Measurements from ENCODE around the gene FCAR. TPM values are rescaled to one million over a fixed set of nuclear protein-coding genes. Genes with fewer than 3 reads are reported as not detected.

The FCAR gene
- total and polyA plus RNA-seq, 4 donors = 0.39 to 2.4 (median 2.2) TPM; not detected in 1

GRCh38 chr19:54916822-54917221 is 42.8 kb downstream of the FCAR start (continued):
- TF ChIP-seq SP1 (IDR thresholded peaks at IDR 0.05) (no peak), GABPA (IDR thresholded peaks at IDR 0.05 in 1 of 2, conservative IDR thresholded peaks at IDR 0.05 in 1 of 2) (no peak), FOXA1 (IDR thresholded peaks at IDR 0.05) (no peak), HNF4G (IDR thresholded peaks at IDR 0.05) (no peak)
- TF ChIP-seq, protein P1, sequence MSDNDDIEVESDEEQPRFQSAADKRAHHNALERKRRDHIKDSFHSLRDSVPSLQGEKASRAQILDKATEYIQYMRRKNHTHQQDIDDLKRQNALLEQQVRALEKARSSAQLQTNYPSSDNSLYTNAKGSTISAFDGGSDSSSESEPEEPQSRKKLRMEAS (IDR thresholded peaks at IDR 0.05) = no peak

- Histone ChIP-seq H3K36me3 (ENCODE audit: control insufficient read depth in 4 of 4, insufficient read depth in 3 of 4, low read depth in 1 of 4, low read length in 3 of 4) (no peaks in the 10 kb centered on the region), H3K9me3 (ENCODE audit: control insufficient read depth in 4 of 4, low read length in 3 of 4) (no peaks in the 10 kb centered on the region), H3K4me3 (ENCODE audit: low read depth in 1 of 3, low read length in 3 of 3) (no peak overlapping the region), H3K9ac (ENCODE audit: low read depth in 1 of 2, low read length in 2 of 2) (no peak overlapping the region), H3K27ac (ENCODE audit: low read depth in 1 of 2, low read length in 2 of 2) (no peak overlapping the region), H3K27me3 (ENCODE audit: control insufficient read depth in 4 of 4, insufficient read depth in 4 of 4, low read length in 3 of 4) (no peaks in the 10 kb centered on the region), H3K4me1 (ENCODE audit: control insufficient read depth in 4 of 4, insufficient read depth in 4 of 4, low read length in 3 of 4) (no peaks in the 10 kb centered on the region)
- TF ChIP-seq HNF4A (conservative IDR thresholded peaks at IDR 0.05) (no peak), CTCF (IDR thresholded peaks at IDR 0.05; ENCODE audit: low read depth, low read length, missing input control) (no peak), HNF4G (IDR thresholded peaks at IDR 0.05) (no peak), GABPA (IDR thresholded peaks at IDR 0.05 in 1 of 2, conservative IDR thresholded peaks at IDR 0.05 in 1 of 2) (no peak), FOXA1 (IDR thresholded peaks at IDR 0.05) (no peak), ATF3 (IDR thresholded peaks at IDR 0.05) (no peak), FOXA2 (IDR thresholded peaks at IDR 0.05) (no peak), EGR1 (IDR thresholded peaks at IDR 0.05; ENCODE audit: low read depth in 2 of 2) (no peak), RAD21 (IDR thresholded peaks at IDR 0.05) (no peak), RXRA (IDR thresholded peaks at IDR 0.05) (no peak), TAF1 (conservative IDR thresholded peaks at IDR 0.05) (no peak), ZBTB33 (IDR thresholded peaks at IDR 0.05) (no peak), YY1 (IDR thresholded peaks at IDR 0.05) (no peak), JUND (IDR thresholded peaks at IDR 0.05) (no peak), SP1 (IDR thresholded peaks at IDR 0.05) (no peak)
- TF ChIP-seq, protein P2, sequence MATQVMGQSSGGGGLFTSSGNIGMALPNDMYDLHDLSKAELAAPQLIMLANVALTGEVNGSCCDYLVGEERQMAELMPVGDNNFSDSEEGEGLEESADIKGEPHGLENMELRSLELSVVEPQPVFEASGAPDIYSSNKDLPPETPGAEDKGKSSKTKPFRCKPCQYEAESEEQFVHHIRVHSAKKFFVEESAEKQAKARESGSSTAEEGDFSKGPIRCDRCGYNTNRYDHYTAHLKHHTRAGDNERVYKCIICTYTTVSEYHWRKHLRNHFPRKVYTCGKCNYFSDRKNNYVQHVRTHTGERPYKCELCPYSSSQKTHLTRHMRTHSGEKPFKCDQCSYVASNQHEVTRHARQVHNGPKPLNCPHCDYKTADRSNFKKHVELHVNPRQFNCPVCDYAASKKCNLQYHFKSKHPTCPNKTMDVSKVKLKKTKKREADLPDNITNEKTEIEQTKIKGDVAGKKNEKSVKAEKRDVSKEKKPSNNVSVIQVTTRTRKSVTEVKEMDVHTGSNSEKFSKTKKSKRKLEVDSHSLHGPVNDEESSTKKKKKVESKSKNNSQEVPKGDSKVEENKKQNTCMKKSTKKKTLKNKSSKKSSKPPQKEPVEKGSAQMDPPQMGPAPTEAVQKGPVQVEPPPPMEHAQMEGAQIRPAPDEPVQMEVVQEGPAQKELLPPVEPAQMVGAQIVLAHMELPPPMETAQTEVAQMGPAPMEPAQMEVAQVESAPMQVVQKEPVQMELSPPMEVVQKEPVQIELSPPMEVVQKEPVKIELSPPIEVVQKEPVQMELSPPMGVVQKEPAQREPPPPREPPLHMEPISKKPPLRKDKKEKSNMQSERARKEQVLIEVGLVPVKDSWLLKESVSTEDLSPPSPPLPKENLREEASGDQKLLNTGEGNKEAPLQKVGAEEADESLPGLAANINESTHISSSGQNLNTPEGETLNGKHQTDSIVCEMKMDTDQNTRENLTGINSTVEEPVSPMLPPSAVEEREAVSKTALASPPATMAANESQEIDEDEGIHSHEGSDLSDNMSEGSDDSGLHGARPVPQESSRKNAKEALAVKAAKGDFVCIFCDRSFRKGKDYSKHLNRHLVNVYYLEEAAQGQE (IDR thresholded peaks at IDR 0.05) = no peak
- TF ChIP-seq, protein P1 (IDR thresholded peaks at IDR 0.05) = no peak
- no peak for DNase-seq (ENCODE audit: low spot score)
- WGBS = 78% methylated on average over 9 of the region's 9 CpGs
Measured at GRCh38 chr19:54918499-54918898, 44.5 kb downstream of the FCAR start.
